ENCODE results near the gene C17orf114.

The C17orf114 gene

GRCh38 chr17:4816826-4817225 is 14.7 kb upstream of the C17orf114 start:
- Histone ChIP-seq H3K9ac (ENCODE audit: low read length) (no peak overlapping the region), H3K4me1 (ENCODE audit: control insufficient read depth, insufficient read depth, low read length) (no peaks in the 10 kb centered on the region), H3K36me3 (ENCODE audit: control insufficient read depth, insufficient read depth, low read length) (no peaks in the 10 kb centered on the region), H3K4me3 (ENCODE audit: low read length) (no peak overlapping the region), H3K27me3 (ENCODE audit: control insufficient read depth, insufficient read depth, low read length) (no peaks in the 10 kb centered on the region), H3K9me3 (ENCODE audit: control insufficient read depth, low read length) (no peaks in the 10 kb centered on the region)

DNA sequence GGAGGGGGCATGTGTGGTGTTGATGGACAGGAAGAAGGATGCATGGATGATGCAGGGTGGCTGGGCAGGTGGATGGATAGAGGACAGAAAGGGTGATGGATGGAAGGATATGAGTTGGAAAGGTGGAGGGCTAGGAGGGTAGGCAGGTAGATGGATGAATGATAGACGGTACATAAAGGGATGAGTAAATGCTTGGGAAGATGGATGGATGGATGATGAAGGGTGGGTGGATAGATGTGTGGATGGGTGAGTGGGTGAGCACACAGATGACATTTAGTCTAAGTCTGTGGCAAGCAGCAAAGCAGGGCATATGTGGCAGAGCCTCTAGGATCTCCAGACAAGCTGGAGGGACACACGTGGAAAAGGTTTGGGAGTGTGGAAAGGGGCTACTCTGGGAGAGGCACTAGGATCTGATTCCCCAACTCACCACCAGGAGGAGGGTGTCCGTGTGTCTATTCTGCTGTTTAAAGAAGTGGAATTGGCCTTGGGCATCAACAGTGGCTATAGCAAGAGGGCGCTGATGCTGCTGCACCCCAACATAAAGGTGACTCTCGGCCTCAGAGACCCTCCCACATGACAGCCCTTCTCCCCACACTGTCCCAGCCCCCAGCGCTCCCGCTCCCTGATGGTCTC is 13.0 kb upstream of the C17orf114 start:
- Histone ChIP-seq H3K27me3 (ENCODE audit: control insufficient read depth, insufficient read depth, low read length) (no peaks in the 10 kb centered on the region), H3K4me3 (ENCODE audit: low read length) (no peak overlapping the region), H3K9ac (ENCODE audit: low read length) (no peak overlapping the region), H3K36me3 (ENCODE audit: control insufficient read depth, insufficient read depth, low read length) (no peaks in the 10 kb centered on the region), H3K4me1 (ENCODE audit: control insufficient read depth, insufficient read depth, low read length) (no peaks in the 10 kb centered on the region), H3K9me3 (ENCODE audit: control insufficient read depth, low read length) (no peaks in the 10 kb centered on the region)

DNA sequence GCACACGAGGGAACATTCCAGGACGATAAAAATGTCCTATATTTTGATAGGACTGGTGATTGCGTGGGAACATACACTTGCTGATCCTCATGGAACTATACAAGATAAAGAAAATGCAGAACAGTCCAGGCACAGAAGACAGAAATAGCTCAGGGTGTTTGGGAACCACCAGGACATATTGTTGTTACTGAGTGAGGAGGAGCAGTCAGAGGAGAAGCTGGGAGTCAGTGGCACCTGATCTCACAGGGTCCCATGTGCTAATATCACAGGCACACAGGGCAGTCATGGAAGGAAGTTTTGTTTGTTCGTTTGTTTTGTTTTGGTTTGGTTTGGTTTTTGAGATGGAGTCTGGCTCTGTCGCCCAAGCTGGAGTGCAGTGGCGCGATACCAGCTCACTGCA is 10.6 kb upstream of the C17orf114 start:
- no peaks in the 10 kb centered on the region for H3K27me3 ChIP-seq (ENCODE audit: control insufficient read depth, insufficient read depth, low read length)
- H3K36me3 ChIP-seq (ENCODE audit: control insufficient read depth, insufficient read depth, low read length) = no peaks in the 10 kb centered on the region
- no peaks in the 10 kb centered on the region for H3K9me3 ChIP-seq (ENCODE audit: control insufficient read depth, low read length)
- peaks cover 8% of the 10 kb centered on the region for H3K4me1 ChIP-seq (ENCODE audit: control insufficient read depth, insufficient read depth, low read length)
- H3K9ac ChIP-seq (ENCODE audit: low read length) = no peak overlapping the region
- H3K4me3 ChIP-seq (ENCODE audit: low read length) = no peak overlapping the region

DNA sequence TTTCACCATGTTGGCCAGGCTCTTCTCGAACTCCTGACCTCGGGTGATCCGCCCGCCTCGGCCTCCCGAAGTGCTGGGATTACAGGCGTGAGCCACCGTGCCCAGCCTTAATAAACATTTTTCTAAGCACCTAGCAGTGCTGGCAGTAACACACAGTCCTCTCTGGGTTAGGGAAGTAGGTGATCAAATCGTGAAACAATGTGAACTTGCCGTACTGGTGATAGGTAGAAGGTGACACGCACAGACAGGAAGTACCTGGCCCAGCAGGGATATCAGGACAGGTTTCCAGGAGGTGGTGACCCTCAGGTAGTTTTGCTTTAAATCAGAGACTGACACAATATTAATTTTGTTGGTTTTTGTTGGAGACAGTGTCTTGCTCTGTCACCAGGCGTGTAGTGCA is 9.3 kb upstream of the C17orf114 start:
- Histone ChIP-seq H3K27me3 (ENCODE audit: control insufficient read depth, insufficient read depth, low read length) (no peaks in the 10 kb centered on the region), H3K4me3 (ENCODE audit: low read length) (no peak overlapping the region), H3K36me3 (ENCODE audit: control insufficient read depth, insufficient read depth, low read length) (no peaks in the 10 kb centered on the region), H3K9ac (ENCODE audit: low read length) (no peak overlapping the region), H3K4me1 (ENCODE audit: control insufficient read depth, insufficient read depth, low read length) (peaks cover 9% of the 10 kb centered on the region), H3K9me3 (ENCODE audit: control insufficient read depth, low read length) (no peaks in the 10 kb centered on the region)

GRCh38 chr17:4810696-4811290 is 8.7 kb upstream of the C17orf114 start:
- H3K9me3 ChIP-seq (ENCODE audit: control insufficient read depth, low read length) = no peaks in the 10 kb centered on the region
- no peak overlapping the region for H3K4me3 ChIP-seq (ENCODE audit: low read length)
- H3K4me1 ChIP-seq (ENCODE audit: control insufficient read depth, insufficient read depth, low read length) = peaks cover 9% of the 10 kb centered on the region
- H3K27me3 ChIP-seq (ENCODE audit: control insufficient read depth, insufficient read depth, low read length) = no peaks in the 10 kb centered on the region
- no peak overlapping the region for H3K9ac ChIP-seq (ENCODE audit: low read length)
- no peaks in the 10 kb centered on the region for H3K36me3 ChIP-seq (ENCODE audit: control insufficient read depth, insufficient read depth, low read length)

DNA sequence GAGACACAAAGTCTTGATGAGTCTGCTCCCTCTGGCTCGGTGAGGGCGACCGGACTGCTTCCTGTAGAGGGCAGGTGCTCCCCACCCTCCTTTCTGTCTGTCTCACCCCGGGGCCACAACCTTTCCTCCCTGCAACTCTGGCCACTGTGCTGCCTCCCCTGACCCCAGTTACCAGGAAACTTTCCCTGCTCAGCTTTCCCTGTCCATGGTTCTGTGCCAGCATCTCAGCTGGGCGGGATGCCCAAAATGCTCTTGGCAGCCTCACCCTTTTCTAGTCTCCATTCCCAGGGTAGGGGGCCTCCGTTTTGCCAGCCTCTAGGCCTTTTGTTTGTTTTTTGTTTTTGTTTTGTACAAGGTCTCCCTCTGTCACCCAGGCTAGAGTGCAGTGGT is 6.2 kb upstream of the C17orf114 start:
- Histone ChIP-seq H3K9ac (ENCODE audit: low read length) (no peak overlapping the region), H3K4me1 (ENCODE audit: control insufficient read depth, insufficient read depth, low read length) (peaks cover 9% of the 10 kb centered on the region), H3K36me3 (ENCODE audit: control insufficient read depth, insufficient read depth, low read length) (no peaks in the 10 kb centered on the region), H3K9me3 (ENCODE audit: control insufficient read depth, low read length) (no peaks in the 10 kb centered on the region), H3K27me3 (ENCODE audit: control insufficient read depth, insufficient read depth, low read length) (no peaks in the 10 kb centered on the region), H3K4me3 (ENCODE audit: low read length) (no peak overlapping the region)

DNA sequence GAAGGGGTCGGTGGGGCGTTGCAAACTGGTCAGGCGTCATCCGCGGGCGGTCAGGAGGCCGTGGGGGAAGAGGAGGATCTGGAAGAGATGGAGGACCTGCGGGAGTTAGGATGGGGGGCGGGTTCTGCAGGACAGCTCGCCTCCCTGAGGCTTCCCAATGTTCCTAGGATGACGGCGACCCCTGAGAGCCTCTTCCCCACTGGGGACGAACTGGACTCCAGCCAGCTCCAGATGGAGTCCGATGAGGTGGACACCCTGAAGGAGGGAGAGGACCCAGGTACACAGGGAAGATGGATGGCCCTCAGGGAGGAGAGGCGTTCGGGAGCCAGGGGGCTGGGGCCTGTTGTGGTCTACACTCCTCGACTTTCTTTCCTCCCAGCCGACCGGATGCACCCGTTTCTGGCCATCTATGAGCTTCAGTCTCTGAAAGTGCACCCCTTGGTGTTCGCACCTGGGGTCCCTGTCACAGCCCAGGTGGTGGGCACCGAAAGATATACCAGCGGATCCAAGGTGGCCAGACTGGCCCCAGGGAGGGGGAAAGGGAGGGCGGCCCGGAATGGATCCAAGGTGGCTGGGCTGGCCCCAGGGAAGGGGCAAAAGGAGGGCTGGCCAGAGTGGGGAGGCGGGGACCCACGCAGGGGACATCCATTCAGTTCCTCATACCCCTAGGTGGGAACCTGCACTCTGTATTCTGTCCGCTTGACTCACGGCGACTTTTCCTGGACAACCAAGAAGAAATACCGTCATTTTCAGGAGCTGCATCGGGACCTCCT is 5.7 kb upstream of the C17orf114 start:
- H3K4me3 ChIP-seq (ENCODE audit: low read length) = no peak overlapping the region

DNA sequence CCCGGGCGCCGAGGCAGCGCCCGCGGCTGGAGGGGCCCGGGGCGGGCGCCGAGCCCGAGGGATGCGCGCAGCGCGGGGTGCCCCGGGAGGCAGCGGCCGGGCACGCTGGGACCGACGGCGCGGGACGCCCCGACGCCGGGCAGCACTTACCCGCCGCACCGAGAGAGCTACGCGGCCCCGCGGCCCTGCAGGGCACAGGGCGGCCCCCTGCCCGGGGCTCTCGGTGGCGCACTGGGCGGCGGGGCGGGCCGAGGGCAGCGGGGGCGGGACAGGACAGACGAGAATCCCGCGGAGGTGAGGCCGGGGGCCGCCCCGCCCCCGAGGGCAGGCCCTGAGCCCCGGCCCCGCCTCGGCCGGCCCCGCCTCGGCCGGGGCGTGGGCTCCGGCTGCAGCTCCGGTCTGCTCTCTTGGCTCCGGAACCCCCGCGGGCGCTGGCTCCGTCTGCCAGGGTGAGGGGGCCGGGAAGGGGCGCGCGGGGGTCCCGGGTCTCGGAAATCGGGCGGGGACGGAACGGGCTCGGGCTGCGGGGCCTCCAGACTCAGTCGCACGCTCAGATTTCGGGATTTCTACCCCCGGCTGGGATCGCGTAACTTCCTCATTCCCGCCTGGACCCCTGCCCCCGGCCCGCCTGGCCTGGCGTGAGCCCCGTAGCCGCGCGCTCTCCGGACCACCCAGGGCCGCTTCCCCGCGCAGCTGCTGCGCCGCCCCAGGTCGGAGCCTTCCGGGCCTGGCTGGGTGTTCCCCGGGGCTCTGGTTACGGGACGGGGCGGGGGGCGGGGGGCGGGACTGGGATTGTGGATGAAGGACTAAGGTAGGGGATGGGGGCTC is 4.9 kb upstream of the C17orf114 start, which contains the start of gene PLD2:
Gene PLD2 (plus strand): TSS at position 376 of the 828 bp plus-strand sequence. CDS start 621 bp downstream, outside the sequence.
- H3K4me1 ChIP-seq (ENCODE audit: control insufficient read depth, insufficient read depth, low read length) = peaks cover 9% of the 10 kb centered on the region
- no peaks in the 10 kb centered on the region for H3K9me3 ChIP-seq (ENCODE audit: control insufficient read depth, low read length)
- H3K9ac ChIP-seq (ENCODE audit: low read length) = peak within 1 kb of the TSS; percentile 71
- H3K27me3 ChIP-seq (ENCODE audit: control insufficient read depth, insufficient read depth, low read length) = no peaks in the 10 kb centered on the region
- peak within 1 kb of the TSS; percentile 31 for H3K4me3 ChIP-seq (ENCODE audit: low read length)
- no peaks in the 10 kb centered on the region for H3K36me3 ChIP-seq (ENCODE audit: control insufficient read depth, insufficient read depth, low read length)

More for the DNA sequence above, 5.7 kb upstream of the C17orf114 start:
- Histone ChIP-seq H3K4me1 (ENCODE audit: control insufficient read depth, insufficient read depth, low read length) (peaks cover 9% of the 10 kb centered on the region), H3K9ac (ENCODE audit: low read length) (peak overlapping the region; percentile 47), H3K27me3 (ENCODE audit: control insufficient read depth, insufficient read depth, low read length) (no peaks in the 10 kb centered on the region), H3K36me3 (ENCODE audit: control insufficient read depth, insufficient read depth, low read length) (no peaks in the 10 kb centered on the region), H3K9me3 (ENCODE audit: control insufficient read depth, low read length) (no peaks in the 10 kb centered on the region)

DNA sequence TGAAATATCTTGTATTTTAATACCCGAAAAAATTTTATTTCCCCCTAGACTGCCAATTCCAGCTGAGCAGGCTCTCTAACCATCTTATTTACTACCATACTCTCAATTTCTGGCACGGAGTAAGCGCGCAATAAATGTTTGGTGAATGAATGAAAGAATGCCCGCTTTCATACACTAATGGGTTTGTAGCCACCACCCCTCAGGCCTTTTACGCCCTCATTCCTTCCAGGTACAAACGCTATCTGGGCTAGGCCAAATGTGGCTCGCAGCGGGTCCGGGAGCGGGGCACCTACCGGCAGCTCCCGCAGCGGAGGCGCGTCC is 4.3 kb upstream of the C17orf114 start:
- Histone ChIP-seq H3K27me3 (ENCODE audit: control insufficient read depth, insufficient read depth, low read length) (no peaks in the 10 kb centered on the region), H3K36me3 (ENCODE audit: control insufficient read depth, insufficient read depth, low read length) (no peaks in the 10 kb centered on the region), H3K9me3 (ENCODE audit: control insufficient read depth, low read length) (no peaks in the 10 kb centered on the region), H3K4me1 (ENCODE audit: control insufficient read depth, insufficient read depth, low read length) (peaks cover 9% of the 10 kb centered on the region), H3K9ac (ENCODE audit: low read length) (peak overlapping the region; percentile 39), H3K4me3 (ENCODE audit: low read length) (no peak overlapping the region)

DNA sequence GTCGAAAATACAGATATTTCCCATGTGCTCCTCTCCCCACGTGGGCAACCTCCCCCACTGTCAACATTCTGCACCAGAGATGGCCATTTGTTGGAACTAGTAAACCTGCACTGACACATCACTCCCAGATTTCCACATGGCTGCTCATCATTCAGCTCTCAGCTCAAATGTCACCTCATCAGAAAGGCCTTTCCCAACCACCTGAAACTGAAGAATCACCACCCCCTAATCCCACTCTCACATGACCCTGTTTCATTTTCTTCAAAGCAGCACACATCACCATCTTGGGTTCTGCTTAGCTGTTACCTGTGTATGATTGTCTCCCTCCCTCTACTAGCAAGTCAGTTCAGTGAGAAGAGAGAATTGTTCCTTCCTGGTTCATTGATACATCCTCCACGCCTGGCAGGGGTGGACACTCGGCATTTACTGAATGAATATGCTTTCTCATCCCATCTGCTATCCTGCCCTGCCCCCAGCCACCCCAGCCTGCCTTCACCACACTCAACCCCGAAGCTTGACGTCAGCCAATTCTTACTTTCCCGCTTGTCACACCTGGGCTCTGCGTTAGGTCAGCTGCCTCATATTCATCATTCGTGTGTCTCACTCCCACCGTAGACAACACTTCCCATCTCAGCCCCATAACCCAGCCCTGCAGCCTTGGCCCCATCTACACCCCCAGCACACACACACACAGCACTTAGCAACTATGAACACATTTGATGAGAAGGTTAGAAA is 1.5 kb downstream of the C17orf114 start:
- Histone ChIP-seq H3K36me3 (ENCODE audit: control insufficient read depth, insufficient read depth, low read length) (no peaks in the 10 kb centered on the region), H3K9me3 (ENCODE audit: control insufficient read depth, low read length) (no peaks in the 10 kb centered on the region), H3K4me3 (ENCODE audit: low read length) (no peak overlapping the region), H3K27me3 (ENCODE audit: control insufficient read depth, insufficient read depth, low read length) (no peaks in the 10 kb centered on the region), H3K9ac (ENCODE audit: low read length) (no peak overlapping the region), H3K4me1 (ENCODE audit: control insufficient read depth, insufficient read depth, low read length) (peaks cover 8% of the 10 kb centered on the region)

GRCh38 chr17:4796552-4796920 is 5.6 kb downstream of the C17orf114 start:
- peak overlapping the region; percentile 88 for H3K4me3 ChIP-seq (ENCODE audit: low read length)
- no peaks in the 10 kb centered on the region for H3K27me3 ChIP-seq (ENCODE audit: control insufficient read depth, insufficient read depth, low read length)
- peaks cover 8% of the 10 kb centered on the region for H3K4me1 ChIP-seq (ENCODE audit: control insufficient read depth, insufficient read depth, low read length)
- H3K9ac ChIP-seq (ENCODE audit: low read length) = peak overlapping the region; percentile 79
- no peaks in the 10 kb centered on the region for H3K9me3 ChIP-seq (ENCODE audit: control insufficient read depth, low read length)
- no peaks in the 10 kb centered on the region for H3K36me3 ChIP-seq (ENCODE audit: control insufficient read depth, insufficient read depth, low read length)
